Middle frontal gyrus (tissue), 1 donor: ENCODE results near the gene VAV3.

Experiments
- DNase-seq: peaks from one replicate; pipeline ENCODE4 v3.0.0-alpha.2; 2015; ENCODE audit warnings: low spot score; ENCODE audit errors: extremely low spot score

The VAV3 gene

DNA sequence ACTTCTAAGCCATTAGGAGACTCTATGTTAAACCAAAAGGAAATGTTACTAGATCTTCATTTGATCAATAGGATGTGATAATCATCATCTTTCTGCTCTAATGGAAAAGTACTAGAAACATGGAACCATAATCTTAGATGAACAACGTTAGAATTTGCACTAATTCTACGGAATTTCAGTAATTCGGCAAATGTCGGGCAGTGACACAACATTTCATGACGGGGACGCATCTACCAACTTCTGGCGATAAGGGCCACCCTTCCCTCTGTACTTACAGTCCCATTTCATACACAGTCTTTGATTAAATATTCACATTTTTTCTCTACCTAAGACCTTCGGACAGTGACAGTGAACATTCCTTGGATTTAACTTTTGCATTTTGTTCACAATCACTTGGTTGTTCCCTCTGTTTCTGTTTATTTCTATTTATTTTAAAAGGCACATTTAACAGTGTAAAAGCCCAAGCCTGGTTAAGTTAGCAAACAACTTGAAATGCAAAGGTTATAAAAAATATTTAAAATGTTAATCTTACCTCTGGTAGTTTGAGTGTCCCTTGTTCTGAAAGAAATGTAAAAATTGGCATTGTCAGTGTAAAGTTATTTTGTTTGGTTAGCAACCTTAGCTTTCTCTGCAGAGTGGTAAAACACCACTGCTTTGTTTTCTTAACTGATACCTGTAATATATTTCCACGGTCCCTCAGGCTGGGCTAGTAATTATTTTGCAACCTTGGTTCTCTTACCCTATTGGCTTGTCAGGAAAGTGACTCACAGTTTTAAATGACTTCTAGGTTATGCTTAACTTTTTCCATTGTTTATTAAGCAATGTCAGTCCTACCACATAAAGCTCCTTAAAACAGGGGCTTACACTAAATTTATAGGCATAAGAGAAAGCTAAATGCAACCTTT, 276.9 kb downstream of the VAV3 start:
- no peak for DNase-seq

DNA sequence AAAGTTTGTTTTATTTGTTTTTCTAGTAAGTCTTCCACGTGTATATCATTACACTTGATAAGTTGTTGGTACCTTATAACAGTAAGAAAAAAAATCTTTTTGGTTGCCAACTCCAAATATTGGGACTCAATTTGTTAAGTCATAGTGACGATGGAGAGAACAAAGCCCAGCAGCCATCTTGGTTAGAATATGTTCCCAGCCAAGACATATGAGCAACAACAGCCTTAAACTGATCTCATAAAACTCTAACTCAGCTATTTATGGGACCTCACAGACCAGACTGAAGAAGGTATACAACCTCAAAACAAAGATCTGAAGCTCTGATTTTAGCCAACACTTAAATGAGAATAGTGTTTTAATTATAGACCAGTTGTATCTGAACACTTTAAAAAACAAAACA, 281.3 kb downstream of the VAV3 start:
- no peak for DNase-seq

DNA sequence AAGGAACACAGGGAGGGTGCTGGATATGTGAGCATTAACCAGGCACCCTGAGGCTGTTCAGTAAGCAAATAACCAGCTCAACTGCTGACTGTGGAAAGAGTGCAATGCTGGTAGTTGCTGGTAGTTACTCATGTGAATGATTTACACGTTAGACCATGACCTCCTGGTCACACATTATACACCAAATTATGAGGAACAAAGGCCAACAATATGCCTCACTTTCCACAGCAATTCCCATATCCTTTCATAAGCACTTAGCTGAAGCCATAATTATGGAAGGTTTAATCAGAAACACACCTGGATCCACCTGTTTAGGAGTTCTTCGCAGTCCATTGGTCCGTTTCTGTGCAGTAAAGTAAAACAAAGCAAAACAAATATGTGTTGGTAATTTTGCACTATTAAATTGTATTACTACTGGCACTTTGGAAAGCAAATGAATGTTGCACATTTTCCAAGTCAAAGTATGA, 281.8 kb downstream of the VAV3 start:
- no peak for DNase-seq

DNA sequence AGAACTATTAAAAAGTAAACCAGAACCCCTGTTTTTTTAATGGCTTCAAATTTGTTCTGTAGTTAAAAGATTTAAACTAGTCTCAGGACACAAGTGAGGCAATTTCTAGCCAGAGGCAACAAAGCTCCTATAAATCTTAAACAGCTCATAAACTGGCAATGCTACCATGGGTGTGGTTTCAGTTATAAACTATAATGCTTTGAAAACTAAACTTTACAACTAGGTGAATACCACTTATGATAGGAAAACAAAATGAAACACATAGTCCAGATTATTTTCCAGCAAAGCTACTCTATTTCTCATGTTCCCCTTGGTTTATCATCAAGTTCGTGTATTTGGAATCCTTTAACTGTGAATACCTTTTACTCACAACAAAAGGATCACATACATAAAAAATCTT, 282.5 kb downstream of the VAV3 start:
- DNase-seq: no peak

- DNase-seq: no peak
Measured at GRCh38 chr1:107681001-107681479, 283.9 kb downstream of the VAV3 start.

DNA sequence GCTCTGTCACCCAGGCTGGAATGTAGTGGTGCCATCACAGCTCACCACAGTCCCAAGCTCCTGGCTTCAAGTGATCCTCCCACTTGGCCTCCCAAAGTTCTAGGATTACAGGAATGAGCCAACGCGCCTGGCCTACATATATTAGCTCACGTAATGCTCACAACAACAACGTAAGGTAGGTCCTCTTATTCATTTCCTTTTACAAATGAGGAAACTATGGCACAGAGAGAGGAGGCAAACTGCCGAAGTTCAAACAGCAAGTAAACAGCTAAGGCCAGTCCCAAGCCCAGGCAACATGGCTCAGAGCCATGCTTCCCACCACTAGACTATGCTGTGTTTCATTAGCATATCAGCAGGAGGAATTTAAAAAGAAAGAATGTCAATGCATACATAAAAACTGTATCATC, 284.4 kb downstream of the VAV3 start:
- DNase-seq: no peak

DNA sequence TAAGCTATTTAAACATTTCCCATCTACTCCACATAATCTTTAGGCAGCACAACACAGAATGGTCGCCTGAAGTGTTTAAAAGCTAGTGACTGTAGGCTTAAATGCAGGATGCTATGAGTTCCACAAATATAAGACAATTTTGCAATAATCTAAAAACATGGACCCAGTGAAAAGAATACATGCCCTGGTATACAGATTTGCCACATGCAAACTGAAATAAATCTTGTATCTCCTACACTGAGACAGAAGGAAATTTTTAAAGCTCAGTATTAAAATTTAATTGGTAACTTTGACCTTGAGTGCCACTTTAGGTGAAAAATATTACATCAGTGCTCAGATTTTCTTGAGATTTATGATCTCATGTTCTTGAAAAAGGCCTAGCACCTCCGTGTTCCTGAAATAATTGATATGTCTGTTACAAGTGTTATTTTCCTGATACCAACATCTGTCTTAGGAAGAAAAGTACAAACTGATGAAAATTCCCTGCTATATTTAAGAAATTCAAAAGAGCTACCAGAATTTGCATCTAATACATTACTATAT, 285.5 kb downstream of the VAV3 start:
- DNase-seq: no peak

DNA sequence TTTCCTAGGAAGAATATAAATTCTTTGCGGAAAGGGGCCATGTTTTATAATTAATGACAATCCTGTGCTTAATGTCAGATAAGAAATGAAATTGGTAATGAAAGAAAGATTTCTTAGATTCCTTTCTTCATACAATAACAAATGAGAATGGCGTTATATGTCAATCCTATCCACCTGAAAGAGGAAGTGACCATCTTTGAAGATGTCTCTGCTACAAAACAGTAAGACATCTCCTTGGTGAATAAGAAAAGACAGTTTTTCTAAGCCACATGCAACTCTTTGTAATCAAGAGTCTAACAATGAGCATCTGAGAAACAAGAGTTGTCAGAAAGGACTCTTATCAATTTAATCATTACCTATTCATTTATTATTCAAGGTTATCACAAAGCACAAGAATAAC, 286.0 kb downstream of the VAV3 start:
- no peak for DNase-seq

DNA sequence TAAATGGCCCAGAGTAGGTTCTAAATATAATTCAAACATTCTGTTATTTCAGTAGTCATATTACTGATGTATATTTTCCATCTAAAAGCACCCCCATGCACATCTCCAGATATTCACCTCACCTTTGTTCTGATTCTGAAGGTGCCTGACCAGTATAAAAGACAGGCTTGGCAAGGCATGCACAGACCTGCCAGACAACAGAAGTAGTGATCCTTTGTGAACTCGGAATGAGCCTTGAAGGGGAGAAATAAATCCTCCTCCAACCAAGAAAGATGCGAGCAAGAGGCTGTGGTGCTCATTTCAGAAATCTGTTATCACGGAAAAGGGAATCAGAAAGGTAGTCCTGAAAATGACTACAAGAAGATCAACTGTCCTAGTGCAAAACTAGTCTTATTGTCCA, 287.3 kb downstream of the VAV3 start:
- no peak for DNase-seq

DNA sequence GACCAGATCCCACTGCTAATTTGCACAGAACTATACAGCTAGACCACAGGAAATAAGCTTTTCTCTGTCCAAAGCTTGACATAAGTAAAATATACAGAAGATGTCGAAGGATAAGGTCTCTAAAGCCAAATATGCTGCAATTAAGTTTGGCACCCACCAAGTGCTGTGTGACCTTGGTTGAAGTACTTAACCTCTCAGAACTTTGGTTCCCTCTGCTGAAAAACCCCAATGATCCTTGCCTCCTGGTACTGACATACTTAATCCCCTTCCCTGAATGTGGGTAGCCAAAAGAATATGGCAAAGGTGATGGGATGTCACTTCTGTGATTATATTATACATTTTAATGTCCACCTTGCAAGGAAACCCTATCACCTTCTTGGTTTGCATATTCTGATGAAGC, 290.5 kb downstream of the VAV3 start:
- no peak for DNase-seq

GRCh38 chr1:107673006-107673405, 292.0 kb downstream of the VAV3 start:
- no peak for DNase-seq

- no peak for DNase-seq
Measured at GRCh38 chr1:107670397-107671040, 294.5 kb downstream of the VAV3 start.

GRCh38 chr1:107669996-107670395, 295.0 kb downstream of the VAV3 start:
- DNase-seq: no peak

GRCh38 chr1:107668762-107669161, 296.2 kb downstream of the VAV3 start:
- no peak for DNase-seq

GRCh38 chr1:107666493-107666892, 298.5 kb downstream of the VAV3 start:
- DNase-seq: no peak

DNA sequence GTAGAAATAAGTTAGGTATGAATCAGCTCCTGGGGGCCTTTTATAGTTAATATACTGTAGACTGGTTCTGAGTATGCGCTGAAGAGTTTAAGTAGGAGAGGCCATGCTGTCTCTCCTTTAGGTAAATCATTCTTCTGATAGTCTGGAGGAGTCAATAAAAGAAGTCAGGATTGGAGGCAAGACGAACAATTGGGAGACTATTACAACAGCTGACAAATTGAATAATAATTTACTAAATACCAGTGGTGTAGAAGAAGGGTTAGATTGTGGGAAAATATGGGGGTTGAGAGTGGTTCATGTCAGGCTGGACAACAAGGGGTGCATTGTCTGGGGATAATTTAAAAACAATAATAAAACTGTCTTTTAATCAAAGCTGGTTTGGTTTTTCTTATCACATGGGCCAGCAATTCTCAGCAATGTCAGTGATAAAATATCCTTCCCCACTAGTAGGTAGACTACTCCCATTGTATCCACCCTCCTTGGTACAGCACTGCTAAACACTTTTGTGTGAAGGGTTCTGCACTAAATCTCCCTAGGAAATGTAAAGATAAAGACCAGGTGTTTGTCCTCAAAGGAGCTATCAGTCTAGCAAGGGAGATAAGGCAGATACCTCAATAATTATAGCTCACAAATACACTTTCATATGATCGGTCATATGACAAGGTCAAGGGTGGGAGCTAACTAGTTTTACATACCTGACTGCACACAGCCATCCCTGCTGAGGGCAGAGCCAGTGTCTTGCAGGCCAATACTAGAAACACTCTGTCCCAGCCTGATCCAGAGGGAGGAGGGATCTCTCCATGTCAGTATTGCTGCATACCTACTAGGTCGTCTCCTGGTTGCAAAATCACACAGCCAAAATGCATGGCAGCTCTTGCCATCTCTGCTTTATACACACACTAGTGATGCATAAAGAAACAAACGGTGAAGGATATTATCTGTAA, 299.7 kb downstream of the VAV3 start:
- no peak for DNase-seq

DNA sequence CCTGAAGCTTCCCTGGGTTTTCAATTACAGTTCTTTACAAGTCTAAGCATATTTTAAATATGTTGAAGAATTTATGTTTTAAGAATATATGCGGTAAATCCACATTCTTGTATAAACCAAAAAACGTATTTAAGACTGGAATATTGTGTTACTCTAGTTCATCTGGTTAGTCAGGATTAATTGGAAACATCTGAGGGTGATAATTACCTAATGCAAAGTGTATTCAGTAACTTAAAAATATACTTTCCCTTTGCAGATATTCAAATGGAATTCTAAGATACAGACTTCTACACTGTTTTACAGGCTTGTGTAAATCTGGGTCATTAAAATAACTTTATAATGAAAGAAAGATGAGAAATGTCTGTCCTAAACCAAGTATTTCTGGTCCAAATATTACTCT, 302.0 kb downstream of the VAV3 start:
- no peak for DNase-seq

DNA sequence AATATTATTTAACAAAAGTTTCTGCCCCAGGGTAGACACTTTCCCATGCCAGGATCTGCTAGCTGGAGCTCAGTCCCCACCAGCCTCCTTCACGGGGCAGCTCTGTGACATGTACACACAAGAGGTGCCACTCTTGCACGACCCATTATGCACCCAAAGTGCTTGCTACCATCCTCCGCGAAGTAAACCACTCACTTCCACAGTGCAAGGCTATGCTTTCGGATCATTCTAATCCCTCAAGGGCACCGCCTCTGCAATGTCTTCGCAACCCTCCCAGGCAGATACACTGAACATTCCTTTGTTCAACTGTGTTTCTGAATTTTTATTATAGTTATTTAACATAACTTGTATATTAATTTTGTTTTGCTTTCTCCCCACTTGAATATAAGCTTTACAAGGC, 303.8 kb downstream of the VAV3 start:
- DNase-seq: no peak

GRCh38 chr1:107659961-107660360, 305.0 kb downstream of the VAV3 start:
- no peak for DNase-seq

GRCh38 chr1:107657356-107657755, 307.6 kb downstream of the VAV3 start:
- DNase-seq: no peak

DNA sequence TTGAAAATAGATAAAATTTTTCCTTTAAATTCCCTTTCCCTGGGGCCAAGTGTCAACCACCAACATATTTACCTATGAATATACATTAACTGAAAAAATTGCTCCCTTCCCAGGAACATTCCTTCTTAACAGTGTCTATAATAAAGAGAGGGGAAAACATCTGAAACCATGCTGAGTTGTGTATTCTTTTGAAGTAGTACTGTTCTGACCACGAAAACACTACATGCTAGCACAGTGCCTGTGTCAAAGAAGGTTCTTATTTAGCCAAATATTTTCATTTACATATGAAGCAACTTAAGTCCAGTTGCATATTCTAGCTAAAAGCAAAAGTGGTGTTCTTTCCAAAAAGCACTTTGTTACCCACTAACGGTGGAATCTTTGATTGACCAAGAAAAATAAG, 311.2 kb downstream of the VAV3 start:
- DNase-seq: no peak
